IMR-90 (cell line): Measurements from ENCODE around the gene ADAMTSL1. TPM values are rescaled to one million over a fixed set of nuclear protein-coding genes. Genes with fewer than 3 reads are reported as not detected.

ENCODE experiments used
- ATAC-seq: fragments of 200-7000 bp; cut with Tn5 transposase; 2 replicates; pipeline ENCODE4 v1.9.1; 2020; ENCODE audit warnings: low read depth, mild to moderate bottlenecking, moderate library complexity
- BruUV-seq: library from RNA; stranded (reverse); fragments of 400-500 nt; replicated peaks from 2 replicates; lab custom pipeline; 2021; lab: Mats Ljungman, UMichigan
- CTCF ChIA-PET: fragments of 300-600 bp; formaldehyde crosslinking; extraction: SDS; loops from one replicate; lab custom pipeline; 2021; ENCODE audit warnings: antibody characterized with exemption; lab: Yijun Ruan, JAX
- POLR2A ChIA-PET: fragments of 300-600 bp; sonication (Branson Sonifier 250); formaldehyde crosslinking; loops from one replicate; lab custom pipeline; 2022; ENCODE audit warnings: antibody characterized with exemption; ENCODE audit not compliant: unreplicated experiment; lab: Charles Lee
- DNase-seq: peaks from one replicate; pipeline ENCODE4 v3.0.0; 2013
- H2AFZ ChIP-seq: replicated peaks from 2 replicates; pipeline ENCODE3; 2013; ENCODE audit warnings: low read length, mild to moderate bottlenecking; ENCODE audit not compliant: poor library complexity
- H2AK5ac ChIP-seq: 2 replicates; pipeline ENCODE4 v1.6.1; 2013; ENCODE audit warnings: low read depth, low read length, inconsistent platforms
- H2AK9ac ChIP-seq: replicated peaks from 2 replicates; pipeline ENCODE3; 2013; ENCODE audit warnings: mild to moderate bottlenecking, low read depth, low read length, moderate library complexity; ENCODE audit not compliant: poor library complexity
- H2BK120ac ChIP-seq: 2 replicates; pipeline ENCODE4 v1.6.1; 2013; ENCODE audit warnings: low read depth, low read length, inconsistent platforms
- H2BK15ac ChIP-seq: 3 replicates; pipeline ENCODE4 v1.6.1; 2013; ENCODE audit warnings: low read depth, low read length, inconsistent platforms
- H2BK20ac ChIP-seq: 2 replicates; pipeline ENCODE4 v1.6.1; 2013; ENCODE audit warnings: low read depth, mild to moderate bottlenecking, inconsistent platforms, low read length, moderate library complexity
- H2BK5ac ChIP-seq: 2 replicates; pipeline ENCODE4 v1.6.1; 2013; ENCODE audit warnings: mild to moderate bottlenecking, low read depth, low read length, inconsistent platforms; ENCODE audit not compliant: poor library complexity, severe bottlenecking
- H3K14ac ChIP-seq: replicated peaks from 2 replicates; pipeline ENCODE4 v1.6.1; 2013; ENCODE audit warnings: low read depth, low read length, inconsistent platforms
- H3K18ac ChIP-seq: 2 replicates; pipeline ENCODE4 v1.6.1; 2013; ENCODE audit warnings: low read depth, low read length, control low read depth
- H3K23ac ChIP-seq: 2 replicates; pipeline ENCODE4 v1.6.1; 2013; ENCODE audit warnings: low read depth, low read length, inconsistent platforms
- H3K27ac ChIP-seq: 2 replicates; pipeline ENCODE4 v1.5.1; 2013; ENCODE audit warnings: mild to moderate bottlenecking, control low read depth, low read length; ENCODE audit not compliant: insufficient read depth
- H3K27me3 ChIP-seq: 2 replicates; pipeline ENCODE4 v1.6.1; 2013; ENCODE audit warnings: low read length; ENCODE audit not compliant: control insufficient read depth, insufficient read depth
- H3K36me3 ChIP-seq: 2 replicates; pipeline ENCODE4 v1.6.1; 2013; ENCODE audit warnings: low read length, mixed read lengths; ENCODE audit not compliant: control insufficient read depth, insufficient read depth
- H3K4ac ChIP-seq: 2 replicates; pipeline ENCODE4 v1.6.1; 2013; ENCODE audit warnings: low read depth, low read length, inconsistent platforms
- H3K4me1 ChIP-seq: 2 replicates; pipeline ENCODE4 v1.6.1; 2013; ENCODE audit warnings: low read length, mixed read lengths; ENCODE audit not compliant: control insufficient read depth, insufficient read depth
- H3K4me2 ChIP-seq: 2 replicates; pipeline ENCODE4 v1.6.1; 2013; ENCODE audit warnings: low read depth, mild to moderate bottlenecking, control low read depth, low read length, moderate library complexity
- H3K4me3 ChIP-seq: 2 replicates; pipeline ENCODE4 v1.5.1; 2013; ENCODE audit warnings: low read depth, mild to moderate bottlenecking, control low read depth, low read length, moderate library complexity; ENCODE audit not compliant: insufficient read depth
- H3K56ac ChIP-seq: 2 replicates; pipeline ENCODE4 v1.6.1; 2013; ENCODE audit warnings: low read length, inconsistent platforms; ENCODE audit not compliant: insufficient read depth; ENCODE audit errors: extremely low read depth
- H3K79me1 ChIP-seq, 2 experiments: 2 replicates each; pipeline ENCODE4 v1.6.1; 2013; ENCODE audit warnings: low read length in 2 of 2, inconsistent platforms in 1 of 2, low read depth in 1 of 2
- H3K9ac ChIP-seq: 2 replicates; pipeline ENCODE4 v1.6.1; 2013; ENCODE audit warnings: low read depth, low read length, control low read depth
- H3K9me1 ChIP-seq: 2 replicates; pipeline ENCODE4 v1.6.1; 2013; ENCODE audit warnings: low read length, inconsistent platforms; ENCODE audit not compliant: insufficient read depth
- H3K9me3 ChIP-seq: 2 replicates; pipeline ENCODE4 v1.6.1; 2013; ENCODE audit warnings: low read length; ENCODE audit not compliant: control insufficient read depth, insufficient read depth
- H4K20me1 ChIP-seq: 2 replicates; pipeline ENCODE4 v1.6.1; 2013; ENCODE audit warnings: low read length, inconsistent platforms; ENCODE audit not compliant: insufficient read depth
- H4K5ac ChIP-seq: 2 replicates; pipeline ENCODE4 v1.6.1; 2013; ENCODE audit warnings: mild to moderate bottlenecking, low read depth, low read length, control low read depth
- H4K8ac ChIP-seq, 2 experiments: 2 replicates each; pipeline ENCODE4 v1.6.1; 2013; ENCODE audit warnings: low read depth in 2 of 2, low read length in 2 of 2, control low read depth in 1 of 2, inconsistent platforms in 1 of 2
- H4K91ac ChIP-seq: 2 replicates; pipeline ENCODE4 v1.6.1; 2013; ENCODE audit warnings: low read depth, low read length, inconsistent platforms; ENCODE audit not compliant: insufficient read depth
- BHLHE40 ChIP-seq: fragments of 150-350 bp; IDR thresholded peaks from 2 replicates; pipeline ENCODE4 v1.6.1; 2016; ENCODE audit warnings: mild to moderate bottlenecking, low read depth, low read length
- CEBPB ChIP-seq: IDR thresholded peaks from 2 replicates; pipeline ENCODE4 v1.6.1; 2012; ENCODE audit warnings: low read depth, low read length, improper control_type of control experiment
- CHD1 ChIP-seq: IDR thresholded peaks from 2 replicates; pipeline ENCODE4 v1.6.1; 2012; ENCODE audit warnings: low read depth, low read length, improper control_type of control experiment
- MAFK ChIP-seq: IDR thresholded peaks from 2 replicates; pipeline ENCODE4 v1.6.1; 2012; ENCODE audit warnings: low read depth, low read length, improper control_type of control experiment
- MAZ ChIP-seq: IDR thresholded peaks from 2 replicates; pipeline ENCODE4 v1.6.1; 2012; ENCODE audit warnings: low read depth, mild to moderate bottlenecking, low read length, improper control_type of control experiment, moderate library complexity, borderline replicate concordance
- MXI1 ChIP-seq: IDR thresholded peaks from 2 replicates; pipeline ENCODE4 v1.6.1; 2012; ENCODE audit warnings: low read depth, mild to moderate bottlenecking, low read length, moderate library complexity, borderline replicate concordance
- USF2 ChIP-seq: fragments of 150-350 bp; IDR thresholded peaks from 2 replicates; pipeline ENCODE4 v1.6.1; 2017; ENCODE audit warnings: mild to moderate bottlenecking, antibody characterized with exemption, low read length, low read depth
- WGBS, 2 experiments: methylation state at CpG; one replicate each; pipeline versions ENCODE4 v1.1.5 to v1.1.7; 2013; ENCODE audit warnings: missing lambda C conversion rate in 2 of 2; ENCODE audit not compliant: insufficient read length in 1 of 2; ENCODE audit errors: extremely low coverage in 2 of 2; 5-methylcytosine and 5-hydroxymethylcytosine counted together
- dilution Hi-C: fragments of 300-500 bp; cut with HindIII; formaldehyde crosslinking; loops from one replicate; pipeline ENCODE4 v1.14.3; 2018; ENCODE audit warnings: low sequenced_read_pairs; ENCODE audit not compliant: unreplicated experiment
- in situ Hi-C: fragments of 300-500 bp; cut with MboI; formaldehyde crosslinking; loops from 3 replicates; pipeline ENCODE4 v1.14.3; 2019; ENCODE audit warnings: low sequenced_read_pairs, inconsistent platforms, mixed read lengths
- intact Hi-C: fragments of 100-400 bp; cut with micrococcal nuclease; formaldehyde crosslinking; loops from 2 replicates; pipeline ENCODE4 v1.10.0; 2022
- polyA plus RNA-seq, 3 experiments: library from polyadenylated mRNA; depleted of rRNA; stranded (reverse); fragments of >200 nt; gene quantifications; 2 replicates each; pipeline ENCODE4 v1.2.3, GENCODE V29; 2012; ENCODE audit warnings: low replicate concordance in 1 of 3
- total RNA-seq: library from RNA; depleted of rRNA; stranded (reverse); fragments of >200 nt; gene quantifications from 2 replicates; pipeline ENCODE4 v1.2.3, GENCODE V29; 2012

ADAMTSL1 gene
- total and polyA plus RNA-seq, 2 of the 4 experiments (the other 2 are of a cell fraction), result 38.2 to 62.2 TPM

GRCh38 chr9:18705796-18706392, 231.9 kb downstream of the ADAMTSL1 start:
- Histone ChIP-seq H4K91ac (no peak overlapping the region), H3K4me2 (peak overlapping the region; percentile 79), H2AK9ac (no peak overlapping the region), H2BK15ac (no peak overlapping the region), H2BK120ac (no peak overlapping the region), H3K9me1 (0 out of 2 replicates have a peak, but pooled peaks cover 3% of the 10 kb centered on the region), H3K4me1 (peaks cover 8% of the 10 kb centered on the region; the same call in 1 of the 2 replicates), H3K14ac (no peak overlapping the region), H3K4ac (no peak overlapping the region), H2BK20ac (no peak overlapping the region), H3K9me3 (no peaks in the 10 kb centered on the region), H3K23ac (no peak overlapping the region), H2BK5ac (no peak overlapping the region), H4K20me1 (no peaks in the 10 kb centered on the region), H3K36me3 (no peaks in the 10 kb centered on the region), H3K56ac (no peak overlapping the region), H4K8ac (no peak overlapping the region), H3K79me1 (no peaks in the 10 kb centered on the region), H3K9ac (no peak overlapping the region), H4K5ac (no peak overlapping the region), H3K27ac (no peak overlapping the region), H3K18ac (no peak overlapping the region; the same call in 1 of the 2 replicates), H2AFZ (no peak overlapping the region), H3K4me3 (no peak overlapping the region), H2AK5ac (no peak overlapping the region), H3K27me3 (no peaks in the 10 kb centered on the region)
- no peak for TF ChIP-seq CHD1
- no peak for TF ChIP-seq MXI1
- no peak for TF ChIP-seq MAZ
- TF ChIP-seq BHLHE40, result no peak
- TF ChIP-seq MAFK, result no peak
- no peak for TF ChIP-seq CEBPB
- TF ChIP-seq USF2, result no peak
- POLR2A ChIA-PET, result no interaction called here
- intact Hi-C loops (no loop called here), dilution Hi-C loops (no loop called here), in situ Hi-C loops (no loop called here)
- no TSS peak for BruUV-seq
- CTCF ChIA-PET, result no interaction called here
- DNase-seq (no peak), ATAC-seq (peak; percentile 29; the same call in 1 of the 2 replicates)
- WGBS, 2 experiments, result 100% methylated on average over 1 of the region's 4 CpGs; no CpG with 5 or more reads in 1 of the 2 experiments
